Pancreas (tissue), 10 donors: Measurements from ENCODE around the gene DLG2. TPM values are rescaled to one million over a fixed set of nuclear protein-coding genes. Genes with fewer than 3 reads are reported as not detected.

ENCODE experiments used
- ATAC-seq, 4 donors: fragments of 200-7000 bp; cut with Tn5 transposase; one replicate each; pipeline versions ENCODE4 v1.8.0 to v1.9.1; 2020; ENCODE audit warnings: mild to moderate bottlenecking in 4 of 4, moderate library complexity in 4 of 4
- DNase-seq, 6 donors: peaks; one replicate each; pipeline ENCODE4 v3.0.0-alpha.2; 2020
- FAIRE-seq: peaks from 2 replicates; lab custom pipeline; 2012; peaks lifted over from hg19 to GRCh38; lab: Jason Lieb, UNC
- H3K27ac ChIP-seq, 4 donors: fragments of 200-600 bp; sonication (generic); 1 replicate in 3 of 4; 2 replicates in 1 of 4; pipeline versions ENCODE4 v1.5.0 to v1.8.0; 2020
- H3K27me3 ChIP-seq, 4 donors: fragments of 200-600 bp; one replicate each; pipeline ENCODE4 v1.8.0; 2021
- H3K36me3 ChIP-seq, 3 donors: fragments of 200-600 bp; sonication (generic) in 1 of 3; one replicate each; pipeline versions ENCODE4 v1.5.0 to v1.8.0; 2020 to 2021
- H3K4me1 ChIP-seq, 3 donors: fragments of 200-600 bp; one replicate each; pipeline ENCODE4 v1.8.0; 2021
- H3K4me3 ChIP-seq, 4 donors: fragments of 200-600 bp; sonication (generic) in 2 of 4; one replicate each; pipeline versions ENCODE4 v1.5.0 to v1.8.0; 2020 to 2021
- H3K9me3 ChIP-seq, 4 donors: fragments of 200-600 bp; one replicate each; pipeline ENCODE4 v1.8.0; 2021
- WGBS, 2 donors: extraction: QIAGEN DNeasy Blood & Tissue Kit; methylation state at CpG; one replicate each; pipeline ENCODE4 v1.1.7; 2013; 5-methylcytosine and 5-hydroxymethylcytosine counted together
- intact Hi-C, 3 donors: fragments of 100-400 bp; cut with DNase I; formaldehyde crosslinking; loops; one replicate each; pipeline versions ENCODE4 v1.11.1 to v1.14.2; 2022
- polyA plus RNA-seq, 2 donors: library from polyadenylated mRNA; stranded (reverse); fragments of 200-250 nt; gene quantifications; one replicate each; pipeline ENCODE4 v1.2.3, GENCODE V29; 2013
- total RNA-seq, 6 donors: library from RNA; stranded (reverse); fragmentation: NEBNext Ultra II Directional in 4 of 6; extraction: Animal tissue kit (Norgen Biotek cat#: 25700) in 4 of 6; gene quantifications; one replicate each; pipeline versions ENCODE4 v1.2.1 to v1.2.4, GENCODE V29; 2021 to 2023
- TF ChIP-seq, protein P1 (sequence below), 4 donors: fragments of 200-600 bp; sonication (generic) in 3 of 4; IDR thresholded peaks; one replicate each; pipeline versions ENCODE4 v1.5.0 to v1.8.0; 2021; ENCODE audit warnings: antibody characterized with exemption in 4 of 4
- donor health status: healthy with polysubstance abuse.
- donor health status: DM: no; HTN: no; CAD: no; lungs with moderate emphysema.
- donor health status: DM: no; HTN: no; CAD: no.
- donor health status: control.
- donor health status: control.
- donor health status: Bipolar disorder and iron deficiency.
- donor health status: DM: yes; HTN: yes; CAD: no.
- donor health status: DM: no; HTN: no; CAD: no.
- donor health status: DM: no; HTN: no; CAD: no.
- donor health status: DM: yes; HTN: yes; CAD: no.

DLG2 gene
- total and polyA plus RNA-seq, 8 donors, result 1.2 to 5.4 (median 3.6) TPM

DNA sequence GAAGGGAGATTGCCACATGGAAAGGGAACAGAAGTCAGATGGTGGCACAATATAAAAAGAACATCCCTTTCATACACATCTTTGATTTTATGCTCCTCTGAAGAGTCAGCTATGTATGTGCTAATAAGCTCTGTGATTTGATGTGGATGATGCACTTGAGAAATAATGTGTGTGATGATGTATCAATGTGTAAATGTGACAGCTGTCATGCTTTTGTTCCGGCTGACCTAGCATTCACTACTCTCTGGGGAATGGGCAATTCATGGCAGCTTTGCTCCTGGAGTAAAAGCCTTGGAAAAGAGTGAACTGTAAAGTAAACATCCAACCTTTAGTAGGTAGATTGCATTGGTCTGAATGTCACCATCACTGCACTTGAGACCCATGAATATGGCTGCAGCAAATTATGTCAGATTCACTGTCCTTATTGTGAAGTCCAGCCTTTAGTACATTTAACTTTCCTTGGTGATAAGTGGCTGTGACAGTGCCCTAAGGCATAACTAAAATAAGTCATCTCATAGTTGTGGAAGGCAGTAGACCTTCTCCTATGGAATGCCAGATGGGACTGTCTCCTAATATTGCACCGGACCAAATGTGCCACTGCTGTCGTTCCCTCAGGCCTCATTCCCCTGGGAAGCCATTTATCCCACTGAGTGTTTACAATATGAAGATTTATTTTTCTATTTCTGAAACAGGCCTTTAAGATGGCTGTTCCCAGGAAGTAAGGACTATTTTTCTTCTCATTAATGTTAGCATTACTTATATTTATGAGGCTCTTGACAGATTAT is 2162.8 kb downstream of the DLG2 start:
- DNase-seq, result no peak
- H3K27ac ChIP-seq, result no peak overlapping the region

GRCh38 chr11:83459798-83460197 is 2167.3 kb downstream of the DLG2 start:
- no peaks in the 10 kb centered on the region for H3K27me3 ChIP-seq
- DNase-seq, result no peak
- WGBS, 2 donors, result 91 to 96% methylated on average over 1 of the region's 1 CpG
- no peaks in the 10 kb centered on the region for H3K36me3 ChIP-seq
- no peak for FAIRE-seq
- no peak for ATAC-seq
- intact Hi-C loops, result no loop called here
- H3K27ac ChIP-seq, result no peak overlapping the region
- no peaks in the 10 kb centered on the region for H3K4me1 ChIP-seq
- TF ChIP-seq, protein P1, sequence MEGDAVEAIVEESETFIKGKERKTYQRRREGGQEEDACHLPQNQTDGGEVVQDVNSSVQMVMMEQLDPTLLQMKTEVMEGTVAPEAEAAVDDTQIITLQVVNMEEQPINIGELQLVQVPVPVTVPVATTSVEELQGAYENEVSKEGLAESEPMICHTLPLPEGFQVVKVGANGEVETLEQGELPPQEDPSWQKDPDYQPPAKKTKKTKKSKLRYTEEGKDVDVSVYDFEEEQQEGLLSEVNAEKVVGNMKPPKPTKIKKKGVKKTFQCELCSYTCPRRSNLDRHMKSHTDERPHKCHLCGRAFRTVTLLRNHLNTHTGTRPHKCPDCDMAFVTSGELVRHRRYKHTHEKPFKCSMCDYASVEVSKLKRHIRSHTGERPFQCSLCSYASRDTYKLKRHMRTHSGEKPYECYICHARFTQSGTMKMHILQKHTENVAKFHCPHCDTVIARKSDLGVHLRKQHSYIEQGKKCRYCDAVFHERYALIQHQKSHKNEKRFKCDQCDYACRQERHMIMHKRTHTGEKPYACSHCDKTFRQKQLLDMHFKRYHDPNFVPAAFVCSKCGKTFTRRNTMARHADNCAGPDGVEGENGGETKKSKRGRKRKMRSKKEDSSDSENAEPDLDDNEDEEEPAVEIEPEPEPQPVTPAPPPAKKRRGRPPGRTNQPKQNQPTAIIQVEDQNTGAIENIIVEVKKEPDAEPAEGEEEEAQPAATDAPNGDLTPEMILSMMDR (IDR thresholded peaks at IDR 0.05), result no peak
- no peaks in the 10 kb centered on the region for H3K9me3 ChIP-seq
- H3K4me3 ChIP-seq, result no peak overlapping the region

More for the DNA sequence above, 2162.8 kb downstream of the DLG2 start:
- Histone ChIP-seq H3K4me3 (no peak overlapping the region), H3K27me3 (no peaks in the 10 kb centered on the region), H3K4me1 (no peaks in the 10 kb centered on the region), H3K9me3 (no peaks in the 10 kb centered on the region), H3K36me3 (no peaks in the 10 kb centered on the region)
- TF ChIP-seq, protein P1 (IDR thresholded peaks at IDR 0.05), result no peak
- FAIRE-seq (no peak), ATAC-seq (no peak)
- intact Hi-C loops, result no loop called here
- WGBS, 2 donors, result 92% methylated on average over 3 of the region's 3 CpGs

DNA sequence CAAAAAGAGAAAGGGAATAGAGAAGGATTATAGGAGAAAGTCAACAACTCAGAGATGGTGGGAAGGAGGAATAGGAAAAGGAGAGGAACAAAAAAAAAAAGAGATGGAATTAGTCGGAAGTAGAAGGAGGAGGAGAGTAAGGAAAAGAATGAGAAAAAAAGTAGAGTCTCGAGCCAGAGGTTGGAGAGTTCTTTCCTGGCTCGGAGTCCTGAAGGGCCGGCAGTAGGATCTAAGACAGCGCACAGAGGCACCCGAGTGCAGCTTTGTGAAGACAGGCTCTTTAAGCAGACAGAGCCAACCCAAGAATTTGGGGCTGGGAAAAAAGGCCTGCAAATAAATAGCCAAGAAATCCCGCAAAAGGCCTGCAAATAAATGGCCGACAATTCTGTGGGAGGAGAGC is 2170.6 kb downstream of the DLG2 start:
- DNase-seq (no peak), FAIRE-seq (no peak), ATAC-seq (no peak)
- Histone ChIP-seq H3K4me3 (no peak overlapping the region), H3K27ac (no peak overlapping the region), H3K27me3 (no peaks in the 10 kb centered on the region), H3K9me3 (no peaks in the 10 kb centered on the region), H3K4me1 (no peaks in the 10 kb centered on the region), H3K36me3 (no peaks in the 10 kb centered on the region)
- WGBS, 2 donors, result 90 to 91% methylated on average over 8 of the region's 8 CpGs
- TF ChIP-seq, protein P1 (IDR thresholded peaks at IDR 0.05), result no peak
- intact Hi-C loops, result no loop called here

DNA sequence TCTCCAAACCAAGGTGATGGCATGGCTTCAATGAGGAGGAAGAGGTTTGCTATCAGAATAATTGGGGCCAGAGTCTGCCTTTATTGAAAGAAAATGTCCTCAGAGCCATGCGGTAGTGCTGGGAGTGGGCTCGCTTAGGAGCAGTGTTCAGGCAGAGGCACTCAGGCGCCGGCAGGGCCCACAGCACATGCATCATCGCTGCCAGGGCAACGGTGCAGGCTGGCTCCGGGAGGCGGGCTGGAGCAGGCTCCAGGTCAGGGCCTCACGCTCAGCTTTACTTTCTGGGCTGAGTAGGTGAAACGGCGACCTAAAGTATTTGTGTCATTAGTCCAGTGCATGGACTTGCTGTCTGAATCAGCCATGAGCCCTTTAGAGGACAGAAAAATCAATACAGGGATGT is 2171.1 kb downstream of the DLG2 start:
- WGBS, 2 donors, result 65 to 77% methylated on average over 11 of the region's 11 CpGs
- H3K4me1 ChIP-seq, result no peaks in the 10 kb centered on the region
- ATAC-seq, result peak in 2 of 4 donors; percentile 72 to 84
- H3K36me3 ChIP-seq, result no peaks in the 10 kb centered on the region
- H3K4me3 ChIP-seq, result no peak overlapping the region
- TF ChIP-seq, protein P1 (IDR thresholded peaks at IDR 0.05), result no peak
- no peak overlapping the region for H3K27ac ChIP-seq
- no peaks in the 10 kb centered on the region for H3K9me3 ChIP-seq
- no peak for FAIRE-seq
- H3K27me3 ChIP-seq, result no peaks in the 10 kb centered on the region
- DNase-seq, result peak in 1 of 6 donors; percentile 54
- intact Hi-C loops, result no loop called here

DNA sequence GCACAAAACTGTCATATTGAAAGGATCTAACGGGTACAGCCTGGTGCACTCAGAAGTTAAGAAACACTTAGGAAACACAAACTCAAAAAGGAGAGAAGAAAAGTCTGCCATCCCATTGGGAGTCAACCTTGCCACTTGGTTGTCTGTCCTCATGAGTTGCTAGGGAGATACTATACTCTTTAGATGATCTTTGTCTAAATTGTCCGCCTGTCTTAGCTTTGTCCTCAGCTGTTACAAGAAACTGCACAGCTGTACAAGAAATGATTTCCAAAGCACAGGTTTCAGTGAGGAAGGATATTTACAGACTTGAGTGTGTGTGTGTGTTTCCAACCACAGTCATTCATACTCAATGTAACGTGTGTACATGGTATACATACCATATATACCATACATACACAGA is 2171.8 kb downstream of the DLG2 start:
- FAIRE-seq, result no peak
- TF ChIP-seq, protein P1 (IDR thresholded peaks at IDR 0.05), result no peak
- Histone ChIP-seq H3K36me3 (no peaks in the 10 kb centered on the region), H3K27me3 (no peaks in the 10 kb centered on the region), H3K9me3 (no peaks in the 10 kb centered on the region), H3K4me1 (no peaks in the 10 kb centered on the region), H3K4me3 (no peak overlapping the region), H3K27ac (no peak overlapping the region)
- 87 to 94% methylated on average over 3 of the region's 3 CpGs for WGBS, 2 donors
- intact Hi-C loops, result no loop called here
- no peak for DNase-seq
- ATAC-seq, result no peak
